NCI-H1436 (cell line): ENCODE measurements around the gene CCL1.
"Not testable (repeated sequence)": the region's sequence is repeated elsewhere in the genome, so short reads cannot be mapped to it uniquely, and the experiment has no call there.

ENCODE experiments used
- DNase-seq: peaks from one replicate; lab custom pipeline; 2025; lab: John Stamatoyannopoulos, UW

The CCL1 gene

GRCh38 chr17:34357398-34357797 is 5.6 kb downstream of the CCL1 start:
- no peak for DNase-seq

- DNase-seq = no peak
Measured at GRCh38 chr17:34356194-34356593, 6.8 kb downstream of the CCL1 start, which contains the start of gene CCL13. Gene CCL13, plus strand, starts transcription at chr17:34356480. Its CDS starts 47 bp downstream, at chr17:34356527.

GRCh38 chr17:34354637-34355036 is 8.4 kb downstream of the CCL1 start:
- no peak for DNase-seq

- DNase-seq = no peak
Measured at GRCh38 chr17:34352191-34352590, 10.8 kb downstream of the CCL1 start.

- no peak for DNase-seq
Measured at GRCh38 chr17:34351096-34351495, 11.9 kb downstream of the CCL1 start.

- DNase-seq = no peak
Measured at GRCh38 chr17:34349751-34350150, 13.3 kb downstream of the CCL1 start.

GRCh38 chr17:34347063-34347462 is 16.0 kb downstream of the CCL1 start:
- no peak for DNase-seq

GRCh38 chr17:34341916-34342315 is 21.1 kb downstream of the CCL1 start:
- DNase-seq = no peak

- no peak for DNase-seq
Measured at GRCh38 chr17:34339138-34339770, 23.8 kb downstream of the CCL1 start.

GRCh38 chr17:34337701-34338100 is 25.3 kb downstream of the CCL1 start:
- DNase-seq = no peak

GRCh38 chr17:34327580-34327979 is 35.5 kb downstream of the CCL1 start:
- DNase-seq = not testable (repeated sequence)

GRCh38 chr17:34321964-34322363 is 41.1 kb downstream of the CCL1 start:
- no peak for DNase-seq

GRCh38 chr17:34319039-34319483 is 44.0 kb downstream of the CCL1 start, which contains the start of gene CCL8:
Gene CCL8, plus strand, starts transcription at chr17:34319435. Its CDS starts 67 bp downstream, at chr17:34319502.
- no peak for DNase-seq

GRCh38 chr17:34318474-34318873 is 44.6 kb downstream of the CCL1 start:
- DNase-seq = no peak

- no peak for DNase-seq
Measured at GRCh38 chr17:34314279-34314678, 48.8 kb downstream of the CCL1 start.

- no peak for DNase-seq
Measured at GRCh38 chr17:34313164-34313563, 49.9 kb downstream of the CCL1 start.

GRCh38 chr17:34312080-34312479 is 51.0 kb downstream of the CCL1 start:
- DNase-seq = no peak

- no peak for DNase-seq
Measured at GRCh38 chr17:34311291-34311690, 51.7 kb downstream of the CCL1 start.
